ENCODE results near the gene DOCK2. TPM values are rescaled to one million over a fixed set of nuclear protein-coding genes. Genes with fewer than 3 reads are reported as not detected.
A peak's percentile ranks its signal among the peaks of the same experiment; 100 is the strongest.

DOCK2 gene
- total RNA-seq, 1 donor from 2014 or later, result 1.1 TPM

GRCh38 chr5:169874621-169875020 is 237.5 kb downstream of the DOCK2 start:
- no peak overlapping the region for H3K27ac ChIP-seq
- no peak overlapping the region for H3K4me3 Mint-ChIP-seq
- H3K27me3 Mint-ChIP-seq (ENCODE audit: insufficient read depth, low read depth), result peaks cover 2% of the 10 kb centered on the region
- no peaks in the 10 kb centered on the region for H3K9me3 Mint-ChIP-seq
- no peak overlapping the region for H3K4me3 ChIP-seq
- H3K9me3 ChIP-seq (ENCODE audit: low read depth), result no peaks in the 10 kb centered on the region
- H3K36me3 Mint-ChIP-seq, result no peaks in the 10 kb centered on the region
- H3K4me2 ChIP-seq, result no peak overlapping the region
- H3K9ac ChIP-seq, result no peak overlapping the region
- H3K79me2 ChIP-seq (ENCODE audit: low read depth), result no peaks in the 10 kb centered on the region
- no peaks in the 10 kb centered on the region for H3K27me3 ChIP-seq
- H3K4me1 ChIP-seq, result peaks cover 6% of the 10 kb centered on the region
- no peaks in the 10 kb centered on the region for H4K20me1 ChIP-seq (ENCODE audit: low read depth)
- no peak overlapping the region for H3K27ac Mint-ChIP-seq
- peaks cover 21% of the 10 kb centered on the region for H3K4me1 Mint-ChIP-seq
- no peak overlapping the region for H2AFZ ChIP-seq (replicated peaks)
- H3K36me3 ChIP-seq, result no peaks in the 10 kb centered on the region
- no peaks in the 10 kb centered on the region for H3F3A ChIP-seq (ENCODE audit: low read depth)
- DNase-seq (ENCODE audit: low spot score), result no peak
- no peak for TF ChIP-seq EZH2 (IDR thresholded peaks at IDR 0.05)
- TF ChIP-seq, protein P1, sequence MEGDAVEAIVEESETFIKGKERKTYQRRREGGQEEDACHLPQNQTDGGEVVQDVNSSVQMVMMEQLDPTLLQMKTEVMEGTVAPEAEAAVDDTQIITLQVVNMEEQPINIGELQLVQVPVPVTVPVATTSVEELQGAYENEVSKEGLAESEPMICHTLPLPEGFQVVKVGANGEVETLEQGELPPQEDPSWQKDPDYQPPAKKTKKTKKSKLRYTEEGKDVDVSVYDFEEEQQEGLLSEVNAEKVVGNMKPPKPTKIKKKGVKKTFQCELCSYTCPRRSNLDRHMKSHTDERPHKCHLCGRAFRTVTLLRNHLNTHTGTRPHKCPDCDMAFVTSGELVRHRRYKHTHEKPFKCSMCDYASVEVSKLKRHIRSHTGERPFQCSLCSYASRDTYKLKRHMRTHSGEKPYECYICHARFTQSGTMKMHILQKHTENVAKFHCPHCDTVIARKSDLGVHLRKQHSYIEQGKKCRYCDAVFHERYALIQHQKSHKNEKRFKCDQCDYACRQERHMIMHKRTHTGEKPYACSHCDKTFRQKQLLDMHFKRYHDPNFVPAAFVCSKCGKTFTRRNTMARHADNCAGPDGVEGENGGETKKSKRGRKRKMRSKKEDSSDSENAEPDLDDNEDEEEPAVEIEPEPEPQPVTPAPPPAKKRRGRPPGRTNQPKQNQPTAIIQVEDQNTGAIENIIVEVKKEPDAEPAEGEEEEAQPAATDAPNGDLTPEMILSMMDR (IDR thresholded peaks at IDR 0.05), result peak; percentile 10

GRCh38 chr5:169875091-169875728 is 238.1 kb downstream of the DOCK2 start:
- no peak overlapping the region for H3K27ac Mint-ChIP-seq
- no peaks in the 10 kb centered on the region for H3K36me3 Mint-ChIP-seq
- no peaks in the 10 kb centered on the region for H3K36me3 ChIP-seq
- no peak for DNase-seq (ENCODE audit: low spot score)
- no peak overlapping the region for H3K4me3 Mint-ChIP-seq
- no peaks in the 10 kb centered on the region for H3K9me3 ChIP-seq (ENCODE audit: low read depth)
- H3F3A ChIP-seq (ENCODE audit: low read depth), result no peaks in the 10 kb centered on the region
- no peaks in the 10 kb centered on the region for H3K79me2 ChIP-seq (ENCODE audit: low read depth)
- no peaks in the 10 kb centered on the region for H3K27me3 ChIP-seq
- H3K27me3 Mint-ChIP-seq (ENCODE audit: insufficient read depth, low read depth), result peaks cover 2% of the 10 kb centered on the region
- H2AFZ ChIP-seq (replicated peaks), result no peak overlapping the region
- H3K4me1 Mint-ChIP-seq, result peaks cover 15% of the 10 kb centered on the region
- H3K4me2 ChIP-seq, result no peak overlapping the region
- TF ChIP-seq EZH2phosphoT487 (IDR thresholded peaks at IDR 0.05), result no peak
- TF ChIP-seq EZH2 (IDR thresholded peaks at IDR 0.05), result no peak
- TF ChIP-seq, protein P1 (IDR thresholded peaks at IDR 0.05), result no peak
- H4K20me1 ChIP-seq (ENCODE audit: low read depth), result no peaks in the 10 kb centered on the region
- no peak overlapping the region for H3K27ac ChIP-seq
- no peak overlapping the region for H3K4me3 ChIP-seq
- peaks cover 4% of the 10 kb centered on the region for H3K4me1 ChIP-seq
- no peaks in the 10 kb centered on the region for H3K9me3 Mint-ChIP-seq
- no peak overlapping the region for H3K9ac ChIP-seq

DNA sequence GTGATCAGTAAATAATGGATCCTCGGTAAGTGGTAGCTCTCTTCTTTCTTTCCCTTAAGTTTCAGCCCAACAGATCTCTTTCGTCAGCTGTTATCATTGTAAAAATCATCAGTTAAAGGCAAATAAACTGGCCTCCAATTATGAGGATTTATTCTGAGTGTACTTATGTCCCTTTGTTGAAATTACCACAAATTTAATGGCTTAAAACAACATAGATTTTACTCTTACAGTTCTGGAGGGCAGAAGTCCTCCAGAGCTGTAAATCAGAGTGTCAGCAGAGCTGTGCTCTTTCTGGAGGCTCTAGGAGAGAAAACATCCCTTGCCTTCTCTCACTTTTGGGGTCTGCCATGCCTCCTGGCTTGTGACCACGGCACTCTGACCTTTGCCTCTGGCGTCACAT is 238.7 kb downstream of the DOCK2 start:
- Histone ChIP-seq H3K36me3 (no peaks in the 10 kb centered on the region), H3K9me3 (ENCODE audit: low read depth) (no peaks in the 10 kb centered on the region), H2AFZ (replicated peaks) (no peak overlapping the region), H3F3A (ENCODE audit: low read depth) (no peaks in the 10 kb centered on the region), H4K20me1 (ENCODE audit: low read depth) (no peaks in the 10 kb centered on the region), H3K27me3 (no peaks in the 10 kb centered on the region), H3K4me3 (no peak overlapping the region), H3K4me1 (peaks cover 8% of the 10 kb centered on the region), H3K9ac (no peak overlapping the region), H3K4me2 (no peak overlapping the region), H3K27ac (no peak overlapping the region), H3K79me2 (ENCODE audit: low read depth) (no peaks in the 10 kb centered on the region)
- Mint-ChIP-seq H3K27me3 (ENCODE audit: insufficient read depth, low read depth) (peaks cover 2% of the 10 kb centered on the region), H3K27ac (no peak overlapping the region), H3K36me3 (no peaks in the 10 kb centered on the region), H3K9me3 (no peaks in the 10 kb centered on the region), H3K4me1 (peaks cover 14% of the 10 kb centered on the region), H3K4me3 (no peak overlapping the region)
- TF ChIP-seq EZH2phosphoT487 (IDR thresholded peaks at IDR 0.05) (no peak), EZH2 (IDR thresholded peaks at IDR 0.05) (no peak)
- TF ChIP-seq, protein P1 (IDR thresholded peaks at IDR 0.05), result no peak
- no peak for DNase-seq (ENCODE audit: low spot score)

All from neural progenitor cell (in vitro differentiated cells).